ENCODE measurements around the gene VSIR.

Gene VSIR

GRCh38 chr10:71747039-71747531 lies 26.2 kb downstream of the VSIR start:
- DNase-seq (ENCODE audit: low spot score) = no peak

GRCh38 chr10:71746344-71747037 lies 26.8 kb downstream of the VSIR start:
- DNase-seq (ENCODE audit: low spot score) = peak; percentile 64

GRCh38 chr10:71745664-71746250 lies 27.6 kb downstream of the VSIR start:
- no peak for DNase-seq (ENCODE audit: low spot score)

GRCh38 chr10:71744897-71745663 lies 28.2 kb downstream of the VSIR start:
- no peak for DNase-seq (ENCODE audit: low spot score)

- DNase-seq (ENCODE audit: low spot score) = no peak
These were observed 29.5 kb downstream of the VSIR start for GRCh38 chr10:71743866-71744265.

GRCh38 chr10:71743089-71743838 lies 30.1 kb downstream of the VSIR start:
- DNase-seq (ENCODE audit: low spot score) = no peak

GRCh38 chr10:71742301-71743088 lies 30.8 kb downstream of the VSIR start:
- DNase-seq (ENCODE audit: low spot score) = no peak

- no peak for DNase-seq (ENCODE audit: low spot score)
These were observed 31.6 kb downstream of the VSIR start for GRCh38 chr10:71741671-71742070.

GRCh38 chr10:71741029-71741428 lies 32.3 kb downstream of the VSIR start:
- DNase-seq (ENCODE audit: low spot score) = no peak

- DNase-seq (ENCODE audit: low spot score) = no peak
These were observed 33.2 kb downstream of the VSIR start for GRCh38 chr10:71740069-71740653.

- DNase-seq (ENCODE audit: low spot score) = no peak
These were observed 33.9 kb downstream of the VSIR start for GRCh38 chr10:71739358-71739900.

- no peak for DNase-seq (ENCODE audit: low spot score)
These were observed 35.5 kb downstream of the VSIR start for GRCh38 chr10:71737834-71738197.

GRCh38 chr10:71737001-71737833 lies 36.1 kb downstream of the VSIR start:
- no peak for DNase-seq (ENCODE audit: low spot score)

- DNase-seq (ENCODE audit: low spot score) = peak; percentile 54
These were observed 36.8 kb downstream of the VSIR start for GRCh38 chr10:71736570-71736952.

- DNase-seq (ENCODE audit: low spot score) = peak; percentile 66
These were observed 37.4 kb downstream of the VSIR start for GRCh38 chr10:71735709-71736569.

- no peak for DNase-seq (ENCODE audit: low spot score)
These were observed 38.5 kb downstream of the VSIR start for GRCh38 chr10:71734797-71735196.

- DNase-seq (ENCODE audit: low spot score) = no peak
These were observed 41.5 kb downstream of the VSIR start for GRCh38 chr10:71731791-71732190.

- DNase-seq (ENCODE audit: low spot score) = no peak
These were observed 44.1 kb downstream of the VSIR start for GRCh38 chr10:71729161-71729636.
